Endodermal cell (in vitro differentiated cells): ENCODE results near the gene MAPT. TPM values are rescaled to one million over a fixed set of nuclear protein-coding genes. Genes with fewer than 3 reads are reported as not detected.

ENCODE experiments used
- DNase-seq: peaks from one replicate; pipeline ENCODE4 v3.0.0-alpha.2; 2017
- H3K27ac ChIP-seq: 2 replicates; pipeline ENCODE4 v1.5.1; 2013; ENCODE audit warnings: mild to moderate bottlenecking, low read depth, low read length, moderate library complexity
- H3K27me3 ChIP-seq: 2 replicates; pipeline ENCODE4 v1.6.1; 2013; ENCODE audit warnings: mild to moderate bottlenecking, low read length, moderate library complexity; ENCODE audit not compliant: insufficient read depth, control insufficient read depth, poor library complexity, severe bottlenecking
- H3K36me3 ChIP-seq: 2 replicates; pipeline ENCODE4 v1.7.0; 2013; ENCODE audit warnings: mild to moderate bottlenecking, low read length, moderate library complexity; ENCODE audit not compliant: control insufficient read depth, insufficient read depth
- H3K4me1 ChIP-seq: one replicate; pipeline ENCODE4 v1.7.0; 2013; ENCODE audit warnings: low read length; ENCODE audit not compliant: control insufficient read depth, insufficient read depth
- H3K4me3 ChIP-seq: 2 replicates; pipeline ENCODE4 v1.5.1; 2013; ENCODE audit warnings: mild to moderate bottlenecking, low read length, moderate library complexity
- H3K9ac ChIP-seq: 2 replicates; pipeline ENCODE4 v1.6.1; 2013; ENCODE audit warnings: mild to moderate bottlenecking, low read length, moderate library complexity; ENCODE audit not compliant: poor library complexity, severe bottlenecking; ENCODE audit errors: extremely low read depth
- H3K9me3 ChIP-seq: 2 replicates; pipeline ENCODE4 v1.6.1; 2013; ENCODE audit warnings: mild to moderate bottlenecking, low read length, moderate library complexity; ENCODE audit not compliant: control insufficient read depth
- H3K27ac Mint-ChIP-seq: 2 replicates; pipeline ENCODE4 v1.8.0; 2020; ENCODE audit warnings: mixed read lengths
- H3K27me3 Mint-ChIP-seq: 2 replicates; pipeline ENCODE4 v1.8.0; 2021; ENCODE audit warnings: mild to moderate bottlenecking, mixed read lengths; ENCODE audit not compliant: insufficient read depth
- H3K36me3 Mint-ChIP-seq: 2 replicates; pipeline ENCODE4 v1.8.0; 2020; ENCODE audit warnings: low read depth, mixed read lengths
- H3K4me1 Mint-ChIP-seq: 2 replicates; pipeline ENCODE4 v1.8.0; 2020; ENCODE audit warnings: mixed read lengths
- H3K4me3 Mint-ChIP-seq: 2 replicates; pipeline ENCODE4 v1.8.0; 2020; ENCODE audit warnings: mild to moderate bottlenecking, moderate library complexity, mixed read lengths
- H3K9me3 Mint-ChIP-seq: 2 replicates; pipeline ENCODE4 v1.8.0; 2020; ENCODE audit warnings: mild to moderate bottlenecking, mixed read lengths
- WGBS, 2 experiments: methylation state at CpG; one replicate each; pipeline versions ENCODE4 v1.1.5 to v1.1.7; 2013; ENCODE audit warnings: missing lambda C conversion rate in 2 of 2, mixed read lengths in 1 of 2; ENCODE audit not compliant: insufficient coverage in 1 of 2, insufficient read length in 1 of 2; 5-methylcytosine and 5-hydroxymethylcytosine counted together
- total RNA-seq, 2 donors: library from RNA; stranded (reverse); fragmentation: NEBNext Ultra II Directional in 1 of 2; extraction: Animal tissue kit (Norgen Biotek cat#: 25700) in 1 of 2; gene quantifications; 2 replicates in 1 of 2; 3 replicates in 1 of 2; pipeline ENCODE4 v1.2.1, GENCODE V29; 2021
- TF ChIP-seq, protein P1 (sequence below): fragments of 200-600 bp; sonication (generic); conservative IDR thresholded peaks from 2 replicates; pipeline ENCODE4 v1.5.0; 2021; ENCODE audit warnings: antibody characterized with exemption, mild to moderate bottlenecking

MAPT gene
- total RNA-seq, 2 donors from 2014 or later: 0.69 to 0.73 TPM

GRCh38 chr17:45962221-45962972 lies 68.0 kb downstream of the MAPT start:
- H3K9me3 ChIP-seq: no peaks in the 10 kb centered on the region
- Mint-ChIP-seq H3K4me3 (no peak overlapping the region), H3K27me3 (peaks cover 5% of the 10 kb centered on the region), H3K9me3 (no peaks in the 10 kb centered on the region), H3K36me3 (no peaks in the 10 kb centered on the region), H3K27ac (no peak overlapping the region), H3K4me1 (peaks cover 6% of the 10 kb centered on the region)
- H3K27me3 ChIP-seq: no peaks in the 10 kb centered on the region
- no peak overlapping the region for H3K9ac ChIP-seq
- no peak for DNase-seq
- 95 to 96% methylated on average over 12 of the region's 12 CpGs for WGBS, 2 experiments
- no peaks in the 10 kb centered on the region for H3K4me1 ChIP-seq
- TF ChIP-seq, protein P1, sequence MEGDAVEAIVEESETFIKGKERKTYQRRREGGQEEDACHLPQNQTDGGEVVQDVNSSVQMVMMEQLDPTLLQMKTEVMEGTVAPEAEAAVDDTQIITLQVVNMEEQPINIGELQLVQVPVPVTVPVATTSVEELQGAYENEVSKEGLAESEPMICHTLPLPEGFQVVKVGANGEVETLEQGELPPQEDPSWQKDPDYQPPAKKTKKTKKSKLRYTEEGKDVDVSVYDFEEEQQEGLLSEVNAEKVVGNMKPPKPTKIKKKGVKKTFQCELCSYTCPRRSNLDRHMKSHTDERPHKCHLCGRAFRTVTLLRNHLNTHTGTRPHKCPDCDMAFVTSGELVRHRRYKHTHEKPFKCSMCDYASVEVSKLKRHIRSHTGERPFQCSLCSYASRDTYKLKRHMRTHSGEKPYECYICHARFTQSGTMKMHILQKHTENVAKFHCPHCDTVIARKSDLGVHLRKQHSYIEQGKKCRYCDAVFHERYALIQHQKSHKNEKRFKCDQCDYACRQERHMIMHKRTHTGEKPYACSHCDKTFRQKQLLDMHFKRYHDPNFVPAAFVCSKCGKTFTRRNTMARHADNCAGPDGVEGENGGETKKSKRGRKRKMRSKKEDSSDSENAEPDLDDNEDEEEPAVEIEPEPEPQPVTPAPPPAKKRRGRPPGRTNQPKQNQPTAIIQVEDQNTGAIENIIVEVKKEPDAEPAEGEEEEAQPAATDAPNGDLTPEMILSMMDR: no peak
- no peak overlapping the region for H3K27ac ChIP-seq
- no peaks in the 10 kb centered on the region for H3K36me3 ChIP-seq
- H3K4me3 ChIP-seq: no peak overlapping the region

DNA sequence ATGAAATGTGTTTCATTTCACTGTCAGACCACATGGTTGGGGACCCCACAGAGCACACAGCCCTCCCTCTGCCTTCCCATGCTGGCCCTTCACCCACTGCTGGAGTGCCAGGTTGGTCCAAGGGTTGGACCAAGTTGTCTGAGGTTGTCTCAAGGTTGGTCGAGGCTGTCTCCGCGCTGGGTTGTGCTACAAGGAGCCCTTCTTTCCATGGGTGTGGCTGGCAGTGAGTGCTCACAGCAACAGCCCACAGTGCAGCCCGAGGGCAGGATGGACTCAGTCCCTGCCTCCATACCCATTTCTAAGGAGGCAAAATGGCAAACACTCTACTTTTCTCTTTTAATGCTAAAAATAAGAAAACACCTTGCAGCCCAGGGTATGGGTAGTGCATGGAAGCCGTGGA lies 68.9 kb downstream of the MAPT start:
- no peak for DNase-seq
- no peak overlapping the region for H3K27ac Mint-ChIP-seq
- Histone ChIP-seq H3K4me3 (no peak overlapping the region), H3K4me1 (no peaks in the 10 kb centered on the region), H3K9me3 (no peaks in the 10 kb centered on the region), H3K9ac (no peak overlapping the region), H3K36me3 (no peaks in the 10 kb centered on the region), H3K27ac (no peak overlapping the region), H3K27me3 (no peaks in the 10 kb centered on the region)
- H3K36me3 Mint-ChIP-seq: no peaks in the 10 kb centered on the region
- H3K4me3 Mint-ChIP-seq: no peak overlapping the region
- peaks cover 12% of the 10 kb centered on the region for H3K4me1 Mint-ChIP-seq
- TF ChIP-seq, protein P1: no peak
- 82 to 94% methylated on average over 5 of the region's 5 CpGs for WGBS, 2 experiments
- no peaks in the 10 kb centered on the region for H3K9me3 Mint-ChIP-seq
- H3K27me3 Mint-ChIP-seq: peaks cover 5% of the 10 kb centered on the region

DNA sequence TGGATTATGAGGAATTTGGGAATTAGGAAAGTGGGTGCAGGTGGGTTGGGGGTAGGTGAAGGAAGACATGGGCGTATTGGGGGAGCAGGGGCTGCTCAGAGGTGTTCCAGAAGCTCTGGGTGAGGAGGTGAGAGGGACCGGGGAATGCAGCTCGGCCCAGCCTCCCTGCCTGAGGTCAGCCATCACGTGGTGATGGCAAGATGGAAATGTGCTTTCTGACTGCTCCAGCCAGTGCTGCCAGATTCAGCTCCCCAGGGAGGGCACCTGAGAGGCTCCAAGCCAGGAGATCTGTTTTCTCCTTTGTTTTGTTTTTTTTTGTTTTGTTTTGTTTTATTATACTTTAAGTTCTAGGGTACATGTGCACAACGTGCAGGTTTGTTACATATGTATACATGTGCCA lies 69.5 kb downstream of the MAPT start:
- peaks cover 12% of the 10 kb centered on the region for H3K4me1 Mint-ChIP-seq

More for the DNA sequence above, 69.5 kb downstream of the MAPT start:
- Mint-ChIP-seq H3K27ac (no peak overlapping the region), H3K36me3 (no peaks in the 10 kb centered on the region), H3K27me3 (peaks cover 5% of the 10 kb centered on the region), H3K9me3 (no peaks in the 10 kb centered on the region), H3K4me3 (no peak overlapping the region)
- TF ChIP-seq, protein P1: no peak
- Histone ChIP-seq H3K4me1 (no peaks in the 10 kb centered on the region), H3K27ac (no peak overlapping the region), H3K9ac (no peak overlapping the region), H3K36me3 (no peaks in the 10 kb centered on the region), H3K4me3 (no peak overlapping the region), H3K27me3 (no peaks in the 10 kb centered on the region), H3K9me3 (no peaks in the 10 kb centered on the region)
- WGBS, 2 experiments: 72 to 83% methylated on average over 2 to 4 of the region's 5 CpGs
- DNase-seq: no peak
